ENCODE measurements around the gene C1orf232. TPM values are rescaled to one million over a fixed set of nuclear protein-coding genes. Genes with fewer than 3 reads are reported as not detected.

The C1orf232 gene
- total and polyA plus RNA-seq, 2 of the 4 experiments (the other 2 are of a cell fraction) = not detected

- Histone ChIP-seq H3K23ac (ENCODE audit: low read depth, low read length) (peak overlapping the region; percentile 77), H3K4me1 (ENCODE audit: control insufficient read depth, insufficient read depth, low read length) (peaks cover 5% of the 10 kb centered on the region; the same call in 1 of the 2 replicates), H3K9me3 (ENCODE audit: control insufficient read depth, insufficient read depth, low read length) (no peaks in the 10 kb centered on the region), H3K4me3 (ENCODE audit: insufficient read depth, low read depth, low read length) (peak overlapping the region; percentile 84), H3K9me1 (ENCODE audit: insufficient read depth, low read length) (peaks cover 6% of the 10 kb centered on the region; the same call in 1 of the 2 replicates), H3K18ac (ENCODE audit: low read depth, low read length) (no peak overlapping the region), H3K4me2 (ENCODE audit: low read depth, low read length) (peak overlapping the region; percentile 91), H3K27ac (ENCODE audit: insufficient read depth, low read length) (peak overlapping the region; percentile 66), H3K9ac (ENCODE audit: low read depth, low read length) (peak overlapping the region; percentile 89), H4K20me1 (ENCODE audit: insufficient read depth, low read length) (no peaks in the 10 kb centered on the region), H3K14ac (replicated peaks; ENCODE audit: low read depth, low read length) (peak overlapping the region; percentile 85), H2AFZ (replicated peaks; ENCODE audit: low read length, poor library complexity) (peak overlapping the region; percentile 97), H2AK9ac (replicated peaks; ENCODE audit: low read depth, low read length, poor library complexity) (peak overlapping the region; percentile 95), H3K79me1 (ENCODE audit: low read depth in 1 of 2, low read length in 2 of 2) (peaks cover 4 to 19% of the 10 kb centered on the region in 2 experiments), H4K91ac (ENCODE audit: insufficient read depth, low read depth, low read length) (peak overlapping the region; percentile 25; the same call in 1 of the 2 replicates), H2BK15ac (ENCODE audit: low read depth, low read length) (no peak overlapping the region), H3K27me3 (ENCODE audit: control insufficient read depth, insufficient read depth, low read length) (no peaks in the 10 kb centered on the region; the same call in 1 of the 2 replicates), H4K8ac (ENCODE audit: low read depth in 2 of 2, low read length in 2 of 2) (peak overlapping the region; percentile 67 to 91), H3K4ac (ENCODE audit: low read depth, low read length) (peak overlapping the region; percentile 78), H2BK5ac (ENCODE audit: low read depth, low read length, poor library complexity, severe bottlenecking) (no peak overlapping the region), H2BK20ac (ENCODE audit: low read depth, low read length) (no peak overlapping the region), H2AK5ac (ENCODE audit: low read depth, low read length) (peak overlapping the region; percentile 88), H4K5ac (ENCODE audit: low read depth, low read length) (peak overlapping the region; percentile 28), H3K56ac (ENCODE audit: extremely low read depth, insufficient read depth, low read length) (peak overlapping the region; percentile 38; the same call in 1 of the 2 replicates), H2BK120ac (ENCODE audit: low read depth, low read length) (no peak overlapping the region), H3K36me3 (ENCODE audit: control insufficient read depth, insufficient read depth, low read length) (0 out of 2 replicates have a peak, but pooled peaks cover 2% of the 10 kb centered on the region)
- ChIA-PET POLR2A (ENCODE audit: unreplicated experiment) (no interaction called here), CTCF (interaction anchor here (0.8 to 1.8 kb wide), 3 partner anchors 15 to 154 kb away, joined by 3 to 8 read pairs (median 6); partner anchors contain the start of gene CEP85)
- no TSS peak for BruUV-seq (replicated peaks)
- in situ Hi-C loops (cut with MboI; ENCODE audit: low sequenced_read_pairs) = no loop called here
- no peak for ATAC-seq (ENCODE audit: low read depth)
- dilution Hi-C loops (cut with HindIII; ENCODE audit: low sequenced_read_pairs, unreplicated experiment) = no loop called here
- intact Hi-C loops (cut with micrococcal nuclease) = no loop called here
- WGBS, 2 experiments (ENCODE audit: extremely low coverage in 2 of 2, insufficient read length in 1 of 2) = 75% methylated on average over 3 of the region's 9 CpGs; no CpG with 5 or more reads in 1 of the 2 experiments
- TF ChIP-seq MAZ (IDR thresholded peaks at IDR 0.05; ENCODE audit: borderline replicate concordance, low read depth, low read length) = no peak
- TF ChIP-seq CHD1 (IDR thresholded peaks at IDR 0.05; ENCODE audit: low read depth, low read length) = no peak
- TF ChIP-seq FOS (IDR thresholded peaks at IDR 0.05; ENCODE audit: low read depth, low read length) = no peak
- TF ChIP-seq RFX5 (IDR thresholded peaks at IDR 0.05; ENCODE audit: low read depth, low read length) = no peak
- no peak for TF ChIP-seq BHLHE40 (IDR thresholded peaks at IDR 0.05; ENCODE audit: low read depth, low read length)
- no peak for TF ChIP-seq MXI1 (IDR thresholded peaks at IDR 0.05; ENCODE audit: borderline replicate concordance, low read depth, low read length)
- TF ChIP-seq RCOR1 (IDR thresholded peaks at IDR 0.05; ENCODE audit: insufficient replicate concordance, low read length) = no peak
- TF ChIP-seq POLR2A (IDR thresholded peaks at IDR 0.05; ENCODE audit: low read depth, low read length) = no peak
- TF ChIP-seq SMC3 (IDR thresholded peaks at IDR 0.05; ENCODE audit: low read depth, low read length) = no peak
- no peak for TF ChIP-seq CTCF (conservative IDR thresholded peaks at IDR 0.05; ENCODE audit: low read depth, low read length)
- TF ChIP-seq ELK1 (IDR thresholded peaks at IDR 0.05; ENCODE audit: borderline replicate concordance, low read depth, low read length) = no peak
- no peak for TF ChIP-seq MAFK (IDR thresholded peaks at IDR 0.05; ENCODE audit: low read depth, low read length)
- no peak for TF ChIP-seq RAD21 (IDR thresholded peaks at IDR 0.05; ENCODE audit: low read length)
- no peak for TF ChIP-seq CEBPB (IDR thresholded peaks at IDR 0.05; ENCODE audit: low read depth, low read length)
- TF ChIP-seq NFE2L2 (IDR thresholded peaks at IDR 0.05; ENCODE audit: low read depth, low read length) = no peak
- TF ChIP-seq USF2 (IDR thresholded peaks at IDR 0.05; ENCODE audit: low read depth, low read length) = no peak
- DNase-seq = no peak
These were observed 1.7 kb upstream of the C1orf232 start for GRCh38 chr1:26170472-26170821.

Measured in IMR-90 (cell line).